ENCODE measurements around the gene RAD17.
"Not testable (repeated sequence)": the region's sequence is repeated elsewhere in the genome, so short reads cannot be mapped to it uniquely, and the experiment has no call there.

RAD17 gene

DNA sequence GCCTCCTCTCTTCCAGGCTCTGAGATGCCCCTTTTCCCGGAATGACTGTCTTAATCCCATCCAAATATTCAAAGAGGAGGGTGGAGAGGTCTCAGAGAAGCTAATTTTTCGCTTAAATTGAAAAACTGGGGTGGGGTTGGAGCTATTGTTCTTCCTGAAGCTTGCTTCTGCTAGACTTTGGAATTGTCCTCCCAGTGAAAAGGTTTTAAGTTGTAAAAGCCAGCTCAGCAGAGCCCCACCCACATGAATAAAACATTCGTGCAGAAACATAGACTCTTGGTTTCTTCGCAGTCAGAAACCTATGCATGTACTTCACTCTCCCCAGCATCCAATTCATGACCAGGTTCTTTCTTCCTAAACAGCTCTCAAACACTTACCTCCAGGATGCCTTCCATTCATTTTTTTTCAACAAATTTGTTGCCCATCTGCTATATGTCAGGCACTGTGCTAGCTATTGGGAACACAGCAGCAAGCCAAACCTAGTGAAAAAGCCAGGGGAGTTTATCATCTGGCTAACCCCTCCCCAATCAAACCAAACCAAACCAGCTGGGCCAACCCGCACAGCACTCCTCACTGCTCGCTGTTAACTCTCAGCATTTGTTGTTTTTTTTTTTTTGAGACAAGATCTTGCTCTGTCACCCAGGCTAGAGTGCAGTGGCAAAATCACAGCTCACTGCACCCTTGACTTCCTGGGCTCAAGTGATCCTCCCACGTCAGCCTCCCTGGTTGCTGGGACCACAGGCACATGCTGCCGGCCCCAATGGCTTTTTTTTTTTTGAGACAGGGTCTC lies 85.0 kb downstream of the RAD17 start:
- H3K9me2 ChIP-seq (replicated peaks; ENCODE audit: low read depth, low read length) = no peaks in the 10 kb centered on the region
- no peaks in the 10 kb centered on the region for H3K36me3 ChIP-seq (ENCODE audit: insufficient read depth, low read length)
- no peaks in the 10 kb centered on the region for H3K9me3 ChIP-seq (ENCODE audit: insufficient read depth, low read depth, low read length)
- H4K20me1 ChIP-seq (ENCODE audit: insufficient read depth, low read length, poor library complexity, severe bottlenecking) = no peaks in the 10 kb centered on the region
- H3K4me3 ChIP-seq (ENCODE audit: low read length, poor library complexity, severe bottlenecking) = no peak overlapping the region
- no peaks in the 10 kb centered on the region for H3K27me3 ChIP-seq (ENCODE audit: insufficient read depth, low read length, poor library complexity, severe bottlenecking)
- H3F3A ChIP-seq (ENCODE audit: low read depth) = no peaks in the 10 kb centered on the region
- no peaks in the 10 kb centered on the region for H3K79me2 ChIP-seq (ENCODE audit: insufficient read depth, low read length)
- no peak for TF ChIP-seq EZH2phosphoT487 (IDR thresholded peaks at IDR 0.05; ENCODE audit: borderline replicate concordance)
- TF ChIP-seq, protein P1, sequence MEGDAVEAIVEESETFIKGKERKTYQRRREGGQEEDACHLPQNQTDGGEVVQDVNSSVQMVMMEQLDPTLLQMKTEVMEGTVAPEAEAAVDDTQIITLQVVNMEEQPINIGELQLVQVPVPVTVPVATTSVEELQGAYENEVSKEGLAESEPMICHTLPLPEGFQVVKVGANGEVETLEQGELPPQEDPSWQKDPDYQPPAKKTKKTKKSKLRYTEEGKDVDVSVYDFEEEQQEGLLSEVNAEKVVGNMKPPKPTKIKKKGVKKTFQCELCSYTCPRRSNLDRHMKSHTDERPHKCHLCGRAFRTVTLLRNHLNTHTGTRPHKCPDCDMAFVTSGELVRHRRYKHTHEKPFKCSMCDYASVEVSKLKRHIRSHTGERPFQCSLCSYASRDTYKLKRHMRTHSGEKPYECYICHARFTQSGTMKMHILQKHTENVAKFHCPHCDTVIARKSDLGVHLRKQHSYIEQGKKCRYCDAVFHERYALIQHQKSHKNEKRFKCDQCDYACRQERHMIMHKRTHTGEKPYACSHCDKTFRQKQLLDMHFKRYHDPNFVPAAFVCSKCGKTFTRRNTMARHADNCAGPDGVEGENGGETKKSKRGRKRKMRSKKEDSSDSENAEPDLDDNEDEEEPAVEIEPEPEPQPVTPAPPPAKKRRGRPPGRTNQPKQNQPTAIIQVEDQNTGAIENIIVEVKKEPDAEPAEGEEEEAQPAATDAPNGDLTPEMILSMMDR (conservative IDR thresholded peaks at IDR 0.05; ENCODE audit: low read length) = no peak
- no peaks in the 10 kb centered on the region for H3K4me1 ChIP-seq (ENCODE audit: insufficient read depth, low read length, poor library complexity, severe bottlenecking)
- H3K9ac ChIP-seq (ENCODE audit: low read depth, low read length, poor library complexity, severe bottlenecking) = no peak overlapping the region
- no peak overlapping the region for H3K4me2 ChIP-seq (ENCODE audit: low read depth, low read length, poor library complexity, severe bottlenecking)
- H2AFZ ChIP-seq (ENCODE audit: low read length) = no peak overlapping the region

DNA sequence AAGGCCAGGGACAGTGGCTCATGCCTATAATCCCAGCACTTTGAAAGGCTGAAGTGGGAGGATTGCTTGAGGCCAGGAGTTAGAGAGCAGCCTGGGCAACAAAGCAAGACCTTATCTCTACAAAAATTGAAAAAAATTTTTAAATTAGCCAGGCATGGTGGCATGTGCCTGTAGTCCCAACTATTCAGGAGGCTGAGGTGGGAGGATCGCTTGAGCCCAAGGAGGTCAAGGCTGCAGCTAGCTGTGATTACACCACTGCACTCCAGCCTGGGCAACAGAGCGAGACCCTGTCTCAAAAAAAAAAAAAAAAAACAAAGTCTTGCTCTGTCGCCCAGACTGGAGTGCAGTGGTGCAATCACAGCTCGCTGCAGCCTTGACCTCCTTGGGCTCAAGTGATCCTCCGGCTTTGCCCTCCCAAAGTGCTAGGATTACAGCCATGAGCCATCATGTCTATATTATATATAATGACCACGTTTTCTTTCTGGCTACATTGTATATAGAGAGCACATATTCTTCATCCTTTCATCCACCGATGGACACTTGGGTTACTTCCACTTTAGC lies 85.9 kb downstream of the RAD17 start:
- H3F3A ChIP-seq (ENCODE audit: low read depth); H3K9me2 ChIP-seq (replicated peaks; ENCODE audit: low read depth, low read length); H3K4me3 ChIP-seq (ENCODE audit: low read length, poor library complexity, severe bottlenecking); H3K36me3 ChIP-seq (ENCODE audit: insufficient read depth, low read length); H2AFZ ChIP-seq (ENCODE audit: low read length); H3K4me2 ChIP-seq (ENCODE audit: low read depth, low read length, poor library complexity, severe bottlenecking); H3K4me1 ChIP-seq (ENCODE audit: insufficient read depth, low read length, poor library complexity, severe bottlenecking); H3K9ac ChIP-seq (ENCODE audit: low read depth, low read length, poor library complexity, severe bottlenecking); H3K9me3 ChIP-seq (ENCODE audit: insufficient read depth, low read depth, low read length); H3K79me2 ChIP-seq (ENCODE audit: insufficient read depth, low read length); H3K27me3 ChIP-seq (ENCODE audit: insufficient read depth, low read length, poor library complexity, severe bottlenecking); H4K20me1 ChIP-seq (ENCODE audit: insufficient read depth, low read length, poor library complexity, severe bottlenecking): not testable (repeated sequence)

DNA sequence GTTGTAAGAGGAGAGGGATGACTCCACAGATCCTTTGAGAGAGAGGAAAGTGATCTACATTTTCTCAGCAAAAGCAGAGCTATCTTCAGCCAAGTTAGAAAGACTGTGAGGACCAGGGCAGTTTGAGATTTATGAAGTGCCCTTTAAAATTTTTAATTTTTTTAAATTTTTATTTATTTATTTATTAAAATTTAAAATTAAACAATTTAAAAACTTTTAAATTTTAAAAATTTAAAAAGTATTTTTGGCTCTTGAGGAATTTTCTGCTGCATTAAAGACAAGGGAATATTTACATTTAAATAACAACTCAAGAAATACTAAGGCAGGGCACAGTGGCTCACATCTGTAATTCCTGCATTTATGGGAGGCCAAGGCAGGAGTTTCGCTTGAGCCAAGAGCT lies 92.6 kb downstream of the RAD17 start:
- no peaks in the 10 kb centered on the region for H3K79me2 ChIP-seq (ENCODE audit: insufficient read depth, low read length)
- no peaks in the 10 kb centered on the region for H3K9me2 ChIP-seq (replicated peaks; ENCODE audit: low read depth, low read length)
- H3K4me3 ChIP-seq (ENCODE audit: low read length, poor library complexity, severe bottlenecking) = no peak overlapping the region
- TF ChIP-seq EZH2phosphoT487 (IDR thresholded peaks at IDR 0.05; ENCODE audit: borderline replicate concordance) = no peak
- TF ChIP-seq, protein P1 (conservative IDR thresholded peaks at IDR 0.05; ENCODE audit: low read length) = no peak
- no peaks in the 10 kb centered on the region for H3K27me3 ChIP-seq (ENCODE audit: insufficient read depth, low read length, poor library complexity, severe bottlenecking)
- no peaks in the 10 kb centered on the region for H3K36me3 ChIP-seq (ENCODE audit: insufficient read depth, low read length)
- no peaks in the 10 kb centered on the region for H3K4me1 ChIP-seq (ENCODE audit: insufficient read depth, low read length, poor library complexity, severe bottlenecking)
- no peak overlapping the region for H3K9ac ChIP-seq (ENCODE audit: low read depth, low read length, poor library complexity, severe bottlenecking)
- no peaks in the 10 kb centered on the region for H3K9me3 ChIP-seq (ENCODE audit: insufficient read depth, low read depth, low read length)
- no peaks in the 10 kb centered on the region for H3F3A ChIP-seq (ENCODE audit: low read depth)
- no peaks in the 10 kb centered on the region for H4K20me1 ChIP-seq (ENCODE audit: insufficient read depth, low read length, poor library complexity, severe bottlenecking)
- no peak overlapping the region for H2AFZ ChIP-seq (ENCODE audit: low read length)
- no peak overlapping the region for H3K4me2 ChIP-seq (ENCODE audit: low read depth, low read length, poor library complexity, severe bottlenecking)
